NCI-H146 treated with DMSO at 0.1 percent for 48 hours (cell line): ENCODE measurements around the gene CINP.
"Not testable (repeated sequence)": the region's sequence is repeated elsewhere in the genome, so short reads cannot be mapped to it uniquely, and the experiment has no call there.

Experiments
- DNase-seq: peaks from one replicate; lab custom pipeline; 2025; ENCODE audit not compliant: unreplicated experiment; lab: John Stamatoyannopoulos, UW

CINP gene

GRCh38 chr14:102356280-102356679, 6.4 kb downstream of the CINP start:
- DNase-seq = no peak

- DNase-seq = no peak
These were observed 9.5 kb downstream of the CINP start for GRCh38 chr14:102353126-102353619.

GRCh38 chr14:102352213-102352612, 10.5 kb downstream of the CINP start:
- DNase-seq = no peak

GRCh38 chr14:102351593-102351992, 11.1 kb downstream of the CINP start:
- not testable (repeated sequence) for DNase-seq

GRCh38 chr14:102351023-102351422, 11.7 kb downstream of the CINP start:
- DNase-seq = no peak

GRCh38 chr14:102348376-102348775, 14.3 kb downstream of the CINP start:
- no peak for DNase-seq

- DNase-seq = no peak
These were observed 16.0 kb downstream of the CINP start for GRCh38 chr14:102346645-102347044.

GRCh38 chr14:102345232-102345631, 17.5 kb downstream of the CINP start:
- no peak for DNase-seq

GRCh38 chr14:102344485-102344884, 18.2 kb downstream of the CINP start:
- no peak for DNase-seq

GRCh38 chr14:102344084-102344483, 18.6 kb downstream of the CINP start:
- DNase-seq = no peak

- no peak for DNase-seq
These were observed 20.5 kb downstream of the CINP start for GRCh38 chr14:102342238-102342637.

- DNase-seq = no peak
These were observed 21.1 kb downstream of the CINP start for GRCh38 chr14:102341566-102341965.

GRCh38 chr14:102338724-102339123, 24.0 kb downstream of the CINP start:
- no peak for DNase-seq

GRCh38 chr14:102335163-102335562, 27.5 kb downstream of the CINP start:
- DNase-seq = no peak

GRCh38 chr14:102333795-102334705, 28.6 kb downstream of the CINP start:
- no peak for DNase-seq

GRCh38 chr14:102333390-102333789, 29.3 kb downstream of the CINP start:
- no peak for DNase-seq

GRCh38 chr14:102330806-102331205, 31.9 kb downstream of the CINP start:
- DNase-seq = no peak

- not testable (repeated sequence) for DNase-seq
These were observed 33.3 kb downstream of the CINP start for GRCh38 chr14:102329381-102329780.

GRCh38 chr14:102326583-102326982, 36.1 kb downstream of the CINP start:
- DNase-seq = no peak

- DNase-seq = no peak
These were observed 36.8 kb downstream of the CINP start for GRCh38 chr14:102325791-102326345.

GRCh38 chr14:102323102-102323501, 39.6 kb downstream of the CINP start:
- DNase-seq = no peak
